Prostate gland (tissue), 2 donors: Measurements from ENCODE around the gene CEP112. TPM values are rescaled to one million over a fixed set of nuclear protein-coding genes. Genes with fewer than 3 reads are reported as not detected.
A peak's percentile ranks its signal among the peaks of the same experiment; 100 is the strongest.

Experiments used
- DNase-seq: peaks from one replicate; pipeline ENCODE4 v3.0.0-alpha.2; 2019; ENCODE audit warnings: low spot score
- H3K27ac ChIP-seq, 2 donors: fragments of 200-600 bp; sonication (generic); 2 replicates each; pipeline ENCODE4 v1.5.1; 2017 to 2019
- H3K27me3 ChIP-seq: fragments of 200-600 bp; sonication (generic); replicated peaks from 2 replicates; pipeline ENCODE4 v1.5.1; 2019; ENCODE audit not compliant: insufficient read depth
- H3K36me3 ChIP-seq, 2 donors: fragments of 200-600 bp; sonication (generic); 1 replicate in 1 of 2; 2 replicates in 1 of 2; pipeline versions ENCODE4 v1.5.1 to v1.8.1; 2017 to 2019
- H3K4me1 ChIP-seq: fragments of 200-600 bp; sonication (generic); replicated peaks from 2 replicates; pipeline ENCODE4 v1.5.1; 2019
- H3K4me3 ChIP-seq, 2 donors: fragments of 200-600 bp; sonication (generic); 2 replicates each; pipeline ENCODE4 v1.5.1; 2017 to 2019
- H3K9me3 ChIP-seq: fragments of 200-600 bp; sonication (generic); 2 replicates; pipeline ENCODE4 v1.5.1; 2017
- POLR2A ChIP-seq: fragments of 450-650 bp; IDR thresholded peaks from one replicate; pipeline ENCODE4 v1.6.1; 2016; ENCODE audit warnings: antibody characterized with exemption, mild to moderate bottlenecking
- POLR2AphosphoS5 ChIP-seq: sonication (generic); formaldehyde crosslinking; IDR thresholded peaks from one replicate; pipeline ENCODE4 v1.6.1; 2017; ENCODE audit warnings: antibody characterized with exemption
- WGBS: methylation state at CpG from one replicate; pipeline ENCODE4 v1.1.5; 2018; 5-methylcytosine and 5-hydroxymethylcytosine counted together
- intact Hi-C: fragments of 100-400 bp; cut with DNase I; formaldehyde crosslinking; loops from one replicate; pipeline ENCODE4 v1.14.2; 2022
- total RNA-seq, 2 donors: library from RNA; depleted of rRNA; stranded (reverse); fragments of >200 nt; gene quantifications; one replicate each; pipeline ENCODE4 v1.1.0, GENCODE V29; 2016
- TF ChIP-seq, protein P1 (sequence below), 4 experiments: fragments of 200-600 bp in 2 of 4; fragments of 450-650 bp in 2 of 4; sonication (generic) in 2 of 4; IDR thresholded peaks; 1 replicate in 3 of 4; 2 replicates in 1 of 4; pipeline ENCODE4 v1.5.1; 2016 to 2019; ENCODE audit warnings: antibody characterized with exemption in 4 of 4, mild to moderate bottlenecking in 2 of 4, moderate library complexity in 2 of 4

The CEP112 gene
- total RNA-seq, 2 donors from 2014 or later, result 2.3 to 22.8 TPM

DNA sequence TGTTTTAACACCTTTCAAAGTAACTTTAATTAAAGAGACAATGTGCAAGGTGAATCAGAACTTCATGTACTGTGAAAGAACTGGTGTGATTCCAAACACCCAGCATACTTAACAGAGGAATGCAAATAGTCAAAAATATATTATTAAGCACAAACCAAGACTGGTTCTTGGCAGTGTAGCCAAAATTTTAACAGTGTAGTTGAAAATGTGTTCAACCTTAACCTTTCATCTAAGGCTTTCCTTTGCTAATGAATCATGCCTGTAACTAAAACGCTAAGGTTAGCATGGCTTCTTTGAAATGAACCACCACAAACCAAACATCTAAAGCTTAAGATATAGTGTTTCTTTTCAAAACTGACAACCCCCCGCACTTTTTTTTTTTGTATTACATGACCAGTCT, 484.2 kb downstream of the CEP112 start:
- Histone ChIP-seq H3K4me1 (no peaks in the 10 kb centered on the region), H3K9me3 (no peaks in the 10 kb centered on the region), H3K4me3 (no peak overlapping the region), H3K27ac (no peak overlapping the region), H3K36me3 (no peaks in the 10 kb centered on the region), H3K27me3 (no peaks in the 10 kb centered on the region)
- DNase-seq, result no peak
- 73% methylated on average over 2 of the region's 2 CpGs for WGBS
- intact Hi-C loops, result no loop called here
- TF ChIP-seq, protein P1, sequence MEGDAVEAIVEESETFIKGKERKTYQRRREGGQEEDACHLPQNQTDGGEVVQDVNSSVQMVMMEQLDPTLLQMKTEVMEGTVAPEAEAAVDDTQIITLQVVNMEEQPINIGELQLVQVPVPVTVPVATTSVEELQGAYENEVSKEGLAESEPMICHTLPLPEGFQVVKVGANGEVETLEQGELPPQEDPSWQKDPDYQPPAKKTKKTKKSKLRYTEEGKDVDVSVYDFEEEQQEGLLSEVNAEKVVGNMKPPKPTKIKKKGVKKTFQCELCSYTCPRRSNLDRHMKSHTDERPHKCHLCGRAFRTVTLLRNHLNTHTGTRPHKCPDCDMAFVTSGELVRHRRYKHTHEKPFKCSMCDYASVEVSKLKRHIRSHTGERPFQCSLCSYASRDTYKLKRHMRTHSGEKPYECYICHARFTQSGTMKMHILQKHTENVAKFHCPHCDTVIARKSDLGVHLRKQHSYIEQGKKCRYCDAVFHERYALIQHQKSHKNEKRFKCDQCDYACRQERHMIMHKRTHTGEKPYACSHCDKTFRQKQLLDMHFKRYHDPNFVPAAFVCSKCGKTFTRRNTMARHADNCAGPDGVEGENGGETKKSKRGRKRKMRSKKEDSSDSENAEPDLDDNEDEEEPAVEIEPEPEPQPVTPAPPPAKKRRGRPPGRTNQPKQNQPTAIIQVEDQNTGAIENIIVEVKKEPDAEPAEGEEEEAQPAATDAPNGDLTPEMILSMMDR (IDR thresholded peaks at IDR 0.05), result no peak
- no peak for TF ChIP-seq POLR2AphosphoS5
- TF ChIP-seq POLR2A, result no peak

- TF ChIP-seq POLR2A, result no peak
- TF ChIP-seq, protein P1 (IDR thresholded peaks at IDR 0.05), result no peak
- no peak for TF ChIP-seq POLR2AphosphoS5
- no peak for DNase-seq
- 77% methylated on average over 5 of the region's 5 CpGs for WGBS
- Histone ChIP-seq H3K36me3 (no peaks in the 10 kb centered on the region), H3K4me1 (no peaks in the 10 kb centered on the region), H3K4me3 (no peak overlapping the region), H3K27me3 (no peaks in the 10 kb centered on the region), H3K27ac (no peak overlapping the region), H3K9me3 (no peaks in the 10 kb centered on the region)
- intact Hi-C loops, result no loop called here
These were observed 487.2 kb downstream of the CEP112 start for GRCh38 chr17:65704731-65705130.

DNA sequence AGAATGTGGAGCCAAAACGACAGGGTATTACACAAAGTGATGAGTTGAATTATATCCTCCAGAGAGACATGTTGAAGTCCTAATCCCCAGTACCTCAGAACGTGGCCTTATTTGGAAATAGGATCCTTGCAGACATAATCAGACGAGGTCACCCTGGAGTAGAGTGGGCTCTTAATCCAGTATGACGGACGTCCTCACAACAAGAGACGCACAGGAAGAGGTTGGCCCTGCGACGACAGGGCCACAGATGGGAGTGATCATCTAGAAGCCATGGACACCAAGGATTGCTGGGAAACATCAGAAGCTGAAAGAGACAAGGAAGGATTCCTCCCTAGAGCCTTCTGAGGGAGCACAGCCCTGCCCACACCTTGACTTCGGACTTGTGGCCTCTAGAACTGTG, 488.0 kb downstream of the CEP112 start:
- TF ChIP-seq POLR2AphosphoS5, result no peak
- no peak for TF ChIP-seq POLR2A
- TF ChIP-seq, protein P1 (IDR thresholded peaks at IDR 0.05), result no peak
- intact Hi-C loops, result no loop called here

DNA sequence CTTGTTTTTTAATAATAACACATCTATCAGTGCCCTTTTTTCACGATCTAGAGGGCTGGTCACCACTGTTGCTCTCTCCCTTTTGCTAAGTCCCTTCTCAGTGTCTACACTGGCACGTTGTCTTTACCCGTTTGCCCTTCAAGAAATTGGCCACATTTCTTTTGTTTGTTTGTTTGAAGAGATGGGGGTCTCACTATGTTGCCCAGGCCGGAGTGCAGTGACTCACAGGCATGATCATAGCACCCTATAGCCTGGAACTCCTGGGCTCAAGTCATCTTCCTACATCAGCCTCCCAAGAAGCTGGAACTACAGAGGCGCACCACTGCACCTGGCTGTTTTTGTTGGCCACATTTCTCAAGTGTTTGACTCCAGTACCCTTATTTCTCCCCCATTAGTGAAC, 492.5 kb downstream of the CEP112 start:
- intact Hi-C loops, result no loop called here
- Histone ChIP-seq H3K27ac (no peak overlapping the region), H3K27me3 (no peaks in the 10 kb centered on the region), H3K36me3 (no peaks in the 10 kb centered on the region), H3K4me3 (no peak overlapping the region), H3K9me3 (no peaks in the 10 kb centered on the region), H3K4me1 (peaks cover 5% of the 10 kb centered on the region)
- DNase-seq, result no peak
- 86% methylated on average over 5 of the region's 5 CpGs for WGBS
- TF ChIP-seq POLR2AphosphoS5 (no peak), POLR2A (no peak)
- TF ChIP-seq, protein P1 (IDR thresholded peaks at IDR 0.05), result no peak

More for the DNA sequence above, 488.0 kb downstream of the CEP112 start:
- no peaks in the 10 kb centered on the region for H3K36me3 ChIP-seq
- DNase-seq, result no peak
- no peak overlapping the region for H3K27ac ChIP-seq
- 88% methylated on average over 9 of the region's 9 CpGs for WGBS
- no peaks in the 10 kb centered on the region for H3K9me3 ChIP-seq
- H3K4me3 ChIP-seq, result no peak overlapping the region
- H3K4me1 ChIP-seq, result no peaks in the 10 kb centered on the region
- H3K27me3 ChIP-seq, result no peaks in the 10 kb centered on the region

- no peak overlapping the region for H3K4me3 ChIP-seq
- peaks cover 5% of the 10 kb centered on the region for H3K4me1 ChIP-seq
These were observed 493.4 kb downstream of the CEP112 start for GRCh38 chr17:65698381-65699061.

More at GRCh38 chr17:65698381-65699061, 493.4 kb downstream of the CEP112 start:
- intact Hi-C loops, result no loop called here
- no peak for TF ChIP-seq POLR2AphosphoS5
- TF ChIP-seq POLR2A, result no peak
- TF ChIP-seq, protein P1 (IDR thresholded peaks at IDR 0.05), result no peak
- DNase-seq, result no peak
- peak overlapping the region in 1 of 2 donors; percentile 16 for H3K27ac ChIP-seq
- H3K36me3 ChIP-seq, result no peaks in the 10 kb centered on the region
- 32% methylated on average over 11 of the region's 11 CpGs for WGBS
- no peaks in the 10 kb centered on the region for H3K9me3 ChIP-seq
- no peaks in the 10 kb centered on the region for H3K27me3 ChIP-seq
